ENCODE measurements around the gene CCNQ. TPM values are rescaled to one million over a fixed set of nuclear protein-coding genes. Genes with fewer than 3 reads are reported as not detected.

Gene CCNQ
- total RNA-seq, 2 experiments from 2014 or later: 12.0 to 29.7 TPM

DNA sequence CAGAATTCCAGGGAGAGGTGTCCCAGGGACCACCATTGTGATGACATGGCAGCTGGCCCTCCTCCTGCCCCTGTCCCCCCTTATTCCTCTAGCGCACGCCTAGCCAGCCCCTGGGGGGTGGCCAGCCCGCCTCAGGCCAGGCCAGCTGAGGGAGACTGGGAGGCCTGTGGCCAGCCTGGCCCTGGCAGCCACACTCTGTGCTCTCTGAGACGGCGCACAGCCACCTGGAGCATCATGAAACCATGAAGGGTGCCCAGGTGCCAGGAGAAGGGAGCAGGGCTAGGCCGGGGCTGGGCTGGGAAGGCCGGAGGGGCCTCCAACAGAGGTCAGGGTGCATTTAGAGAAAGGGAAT, 33.6 kb upstream of the CCNQ start:
- H4K20me1 ChIP-seq (ENCODE audit: insufficient read depth, low read length): no peaks in the 10 kb centered on the region
- intact Hi-C loops (cut with micrococcal nuclease; ENCODE audit: unreplicated experiment): no loop called here
- no peak overlapping the region for H3K4me3 ChIP-seq (ENCODE audit: low read depth, low read length, poor library complexity, severe bottlenecking)
- H3K36me3 ChIP-seq (ENCODE audit: insufficient read depth, low read length): no peaks in the 10 kb centered on the region
- H3K9me3 ChIP-seq (ENCODE audit: low read length): no peaks in the 10 kb centered on the region
- H3K79me2 ChIP-seq (ENCODE audit: insufficient read depth, low read depth, low read length): no peaks in the 10 kb centered on the region
- no peak overlapping the region for H2AFZ ChIP-seq (ENCODE audit: low read length)
- ChIA-PET CTCF (ENCODE audit: unreplicated experiment) (no interaction called here), POLR2A (no interaction called here)
- H3K27ac ChIP-seq (ENCODE audit: low read depth, low read length, poor library complexity, severe bottlenecking): no peak overlapping the region
- DNase-seq (ENCODE audit: low spot score): no peak
- no TSS peak for BruUV-seq (replicated peaks)
- no peaks in the 10 kb centered on the region for H3K4me1 ChIP-seq (ENCODE audit: insufficient read depth, low read length, poor library complexity, severe bottlenecking)
- TF ChIP-seq, protein P1, sequence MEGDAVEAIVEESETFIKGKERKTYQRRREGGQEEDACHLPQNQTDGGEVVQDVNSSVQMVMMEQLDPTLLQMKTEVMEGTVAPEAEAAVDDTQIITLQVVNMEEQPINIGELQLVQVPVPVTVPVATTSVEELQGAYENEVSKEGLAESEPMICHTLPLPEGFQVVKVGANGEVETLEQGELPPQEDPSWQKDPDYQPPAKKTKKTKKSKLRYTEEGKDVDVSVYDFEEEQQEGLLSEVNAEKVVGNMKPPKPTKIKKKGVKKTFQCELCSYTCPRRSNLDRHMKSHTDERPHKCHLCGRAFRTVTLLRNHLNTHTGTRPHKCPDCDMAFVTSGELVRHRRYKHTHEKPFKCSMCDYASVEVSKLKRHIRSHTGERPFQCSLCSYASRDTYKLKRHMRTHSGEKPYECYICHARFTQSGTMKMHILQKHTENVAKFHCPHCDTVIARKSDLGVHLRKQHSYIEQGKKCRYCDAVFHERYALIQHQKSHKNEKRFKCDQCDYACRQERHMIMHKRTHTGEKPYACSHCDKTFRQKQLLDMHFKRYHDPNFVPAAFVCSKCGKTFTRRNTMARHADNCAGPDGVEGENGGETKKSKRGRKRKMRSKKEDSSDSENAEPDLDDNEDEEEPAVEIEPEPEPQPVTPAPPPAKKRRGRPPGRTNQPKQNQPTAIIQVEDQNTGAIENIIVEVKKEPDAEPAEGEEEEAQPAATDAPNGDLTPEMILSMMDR (conservative IDR thresholded peaks at IDR 0.05; ENCODE audit: low read length): no peak
- no peak for TF ChIP-seq EZH2phosphoT487 (IDR thresholded peaks at IDR 0.05; ENCODE audit: borderline replicate concordance, low read depth, low read length)
- H3K9me2 ChIP-seq (ENCODE audit: insufficient read depth, low read length): no peaks in the 10 kb centered on the region
- H3K4me2 ChIP-seq (ENCODE audit: low read length): no peak overlapping the region

DNA sequence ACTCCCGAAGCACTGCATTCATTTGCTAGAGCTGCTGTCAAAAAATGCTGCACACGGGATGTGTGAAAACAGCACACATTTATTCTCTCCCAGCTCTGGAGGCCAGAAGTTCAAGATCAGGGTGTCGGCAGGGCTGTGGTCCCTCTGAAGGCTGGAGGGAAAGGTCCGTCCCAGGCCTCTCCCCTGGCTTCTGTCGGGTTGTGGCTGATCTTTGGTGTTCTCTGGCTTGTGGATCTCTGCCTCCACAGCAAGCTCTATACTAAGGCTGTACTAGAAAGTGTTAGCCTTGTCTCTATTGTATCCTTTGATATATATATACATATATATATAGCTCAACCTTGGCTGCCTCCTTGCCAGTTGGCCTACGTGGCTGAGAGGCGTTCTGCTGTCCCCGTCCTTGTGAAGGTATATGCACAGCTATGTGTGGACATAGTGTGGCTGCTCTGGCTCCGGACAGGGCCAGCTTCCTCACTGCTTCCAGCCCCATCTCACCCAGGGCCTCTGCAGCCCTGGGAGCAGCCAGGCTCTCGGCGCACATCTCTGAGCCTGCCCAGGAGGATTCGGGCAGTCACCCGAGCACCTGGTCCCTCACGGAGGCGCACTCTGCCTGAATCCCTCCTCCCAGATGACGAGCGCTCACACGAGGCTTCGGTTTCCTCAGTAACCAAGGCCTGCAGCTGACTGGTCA, 33.1 kb upstream of the CCNQ start:
- POLR2A ChIA-PET: interaction anchor here (1.0 kb wide), 1 partner anchor 64 kb away, joined by 4 read pairs; no protein-coding TSS in a partner anchor
- no peaks in the 10 kb centered on the region for H3K79me2 ChIP-seq (ENCODE audit: insufficient read depth, low read depth, low read length)

DNA sequence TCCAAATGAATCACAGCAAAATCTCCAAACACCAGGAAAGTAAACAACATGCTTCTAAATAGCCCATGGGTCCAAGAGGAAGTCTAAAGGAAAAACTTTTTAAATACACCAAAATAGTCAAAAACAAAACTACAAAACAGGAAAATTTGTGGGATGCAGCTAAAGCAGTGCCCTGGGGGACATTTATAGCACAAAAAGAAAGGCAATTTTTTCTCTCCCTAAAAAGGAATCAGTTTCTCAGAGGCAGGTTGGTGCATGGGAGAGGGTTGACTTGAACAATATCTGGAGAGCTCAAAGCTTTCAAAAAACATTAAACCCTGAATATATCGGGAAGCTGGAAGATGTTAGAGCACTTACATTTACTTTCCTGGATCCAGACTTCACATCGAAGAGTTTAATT, 32.4 kb upstream of the CCNQ start:
- no peak overlapping the region for H3K27ac ChIP-seq (ENCODE audit: low read depth, low read length, poor library complexity, severe bottlenecking)
- H2AFZ ChIP-seq (ENCODE audit: low read length): no peak overlapping the region
- ChIA-PET POLR2A (interaction anchor here (0.6 to 1.0 kb wide), 2 partner anchors 21 to 63 kb away, joined by 3 to 4 read pairs; no protein-coding TSS in a partner anchor), CTCF (ENCODE audit: unreplicated experiment) (no interaction called here)
- no peaks in the 10 kb centered on the region for H3K79me2 ChIP-seq (ENCODE audit: insufficient read depth, low read depth, low read length)
- no peak overlapping the region for H3K4me2 ChIP-seq (ENCODE audit: low read length)
- intact Hi-C loops (cut with micrococcal nuclease; ENCODE audit: unreplicated experiment): no loop called here
- no peak for DNase-seq (ENCODE audit: low spot score)
- H4K20me1 ChIP-seq (ENCODE audit: insufficient read depth, low read length): no peaks in the 10 kb centered on the region
- H3K9me3 ChIP-seq (ENCODE audit: low read length): no peaks in the 10 kb centered on the region
- H3K9me2 ChIP-seq (ENCODE audit: insufficient read depth, low read length): no peaks in the 10 kb centered on the region
- no peak overlapping the region for H3K4me3 ChIP-seq (ENCODE audit: low read depth, low read length, poor library complexity, severe bottlenecking)
- no TSS peak for BruUV-seq (replicated peaks)
- TF ChIP-seq, protein P1 (conservative IDR thresholded peaks at IDR 0.05; ENCODE audit: low read length): no peak
- TF ChIP-seq EZH2phosphoT487 (IDR thresholded peaks at IDR 0.05; ENCODE audit: borderline replicate concordance, low read depth, low read length): no peak
- no peaks in the 10 kb centered on the region for H3K36me3 ChIP-seq (ENCODE audit: insufficient read depth, low read length)
- no peaks in the 10 kb centered on the region for H3K4me1 ChIP-seq (ENCODE audit: insufficient read depth, low read length, poor library complexity, severe bottlenecking)

More for the DNA sequence above, 33.1 kb upstream of the CCNQ start:
- no TSS peak for BruUV-seq (replicated peaks)
- CTCF ChIA-PET (ENCODE audit: unreplicated experiment): no interaction called here
- no peak overlapping the region for H3K4me2 ChIP-seq (ENCODE audit: low read length)
- no peak overlapping the region for H3K4me3 ChIP-seq (ENCODE audit: low read depth, low read length, poor library complexity, severe bottlenecking)
- no peaks in the 10 kb centered on the region for H3K36me3 ChIP-seq (ENCODE audit: insufficient read depth, low read length)
- H3K9me2 ChIP-seq (ENCODE audit: insufficient read depth, low read length): no peaks in the 10 kb centered on the region
- DNase-seq (ENCODE audit: low spot score): no peak
- H3K4me1 ChIP-seq (ENCODE audit: insufficient read depth, low read length, poor library complexity, severe bottlenecking): no peaks in the 10 kb centered on the region
- intact Hi-C loops (cut with micrococcal nuclease; ENCODE audit: unreplicated experiment): no loop called here
- no peaks in the 10 kb centered on the region for H3K9me3 ChIP-seq (ENCODE audit: low read length)
- H4K20me1 ChIP-seq (ENCODE audit: insufficient read depth, low read length): no peaks in the 10 kb centered on the region
- no peak overlapping the region for H2AFZ ChIP-seq (ENCODE audit: low read length)
- TF ChIP-seq, protein P1 (conservative IDR thresholded peaks at IDR 0.05; ENCODE audit: low read length): no peak
- TF ChIP-seq EZH2phosphoT487 (IDR thresholded peaks at IDR 0.05; ENCODE audit: borderline replicate concordance, low read depth, low read length): no peak
- H3K27ac ChIP-seq (ENCODE audit: low read depth, low read length, poor library complexity, severe bottlenecking): no peak overlapping the region

Data from OCI-LY7 (cell line).